DND-41 (cell line): ENCODE data around the gene SDHC.

Experiments
- CTCF ChIP-seq: IDR thresholded peaks from 2 replicates; pipeline ENCODE4 v1.5.1; 2012; ENCODE audit warnings: borderline replicate concordance, low read length, moderate library complexity, mild to moderate bottlenecking; ENCODE audit not compliant: poor library complexity, severe bottlenecking; ENCODE audit errors: extremely low read depth
- EZH2 ChIP-seq: IDR thresholded peaks from 3 replicates; pipeline ENCODE4 v1.6.1; 2012; ENCODE audit warnings: borderline replicate concordance, low read depth, mild to moderate bottlenecking, moderate library complexity, low read length, inconsistent platforms; ENCODE audit not compliant: severe bottlenecking

- TF ChIP-seq CTCF (no peak), EZH2 (no peak)
Observed at GRCh38 chr1:161398900-161399256, 84.7 kb downstream of the SDHC start.
